Measurements from ENCODE around the gene PRR14. TPM values are rescaled to one million over a fixed set of nuclear protein-coding genes. Genes with fewer than 3 reads are reported as not detected.

The PRR14 gene
- total RNA-seq, 2 donors from 2014 or later = 37.5 to 66.7 TPM

DNA sequence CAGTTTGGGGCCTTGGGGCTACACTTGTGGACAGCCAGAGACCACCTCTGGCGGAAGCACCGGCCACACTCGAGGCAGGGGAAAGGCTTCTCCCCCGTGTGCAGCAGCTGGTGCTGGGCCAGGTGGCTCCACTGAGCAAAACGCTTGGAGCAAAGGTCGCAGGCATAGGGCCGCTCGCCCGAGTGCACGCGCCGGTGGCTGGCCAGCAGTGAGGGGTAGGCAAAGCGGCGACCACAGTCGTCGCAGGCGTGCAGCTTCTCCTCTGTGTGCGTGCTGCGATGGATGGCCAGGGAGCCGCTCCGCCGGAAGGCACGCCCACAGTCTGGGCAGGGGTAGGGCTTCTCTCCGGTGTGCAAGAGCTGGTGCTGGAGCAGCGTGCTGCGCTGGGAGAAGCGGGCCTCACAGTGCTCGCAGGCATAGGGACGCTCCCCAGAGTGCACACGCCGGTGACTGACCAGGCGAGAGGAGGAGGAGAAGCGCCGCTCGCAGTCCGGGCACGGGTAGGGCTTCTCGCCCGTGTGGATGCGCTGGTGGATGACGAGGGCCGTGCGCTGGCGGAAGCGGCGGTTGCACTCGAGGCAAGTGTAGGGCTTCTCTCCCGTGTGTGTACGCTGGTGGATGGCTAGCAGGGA is 46.3 kb upstream of the PRR14 start:
- Histone ChIP-seq H3K4me3 (no peak overlapping the region), H3K27me3 (replicated peaks; ENCODE audit: insufficient read depth) (no peaks in the 10 kb centered on the region), H3K36me3 (peaks cover 10% of the 10 kb centered on the region in 2 donors), H3K27ac (no peak overlapping the region), H3K4me1 (replicated peaks) (peaks cover 6% of the 10 kb centered on the region), H3K9me3 (no peaks in the 10 kb centered on the region)
- TF ChIP-seq POLR2A (IDR thresholded peaks at IDR 0.05) = no peak
- TF ChIP-seq, protein P1, sequence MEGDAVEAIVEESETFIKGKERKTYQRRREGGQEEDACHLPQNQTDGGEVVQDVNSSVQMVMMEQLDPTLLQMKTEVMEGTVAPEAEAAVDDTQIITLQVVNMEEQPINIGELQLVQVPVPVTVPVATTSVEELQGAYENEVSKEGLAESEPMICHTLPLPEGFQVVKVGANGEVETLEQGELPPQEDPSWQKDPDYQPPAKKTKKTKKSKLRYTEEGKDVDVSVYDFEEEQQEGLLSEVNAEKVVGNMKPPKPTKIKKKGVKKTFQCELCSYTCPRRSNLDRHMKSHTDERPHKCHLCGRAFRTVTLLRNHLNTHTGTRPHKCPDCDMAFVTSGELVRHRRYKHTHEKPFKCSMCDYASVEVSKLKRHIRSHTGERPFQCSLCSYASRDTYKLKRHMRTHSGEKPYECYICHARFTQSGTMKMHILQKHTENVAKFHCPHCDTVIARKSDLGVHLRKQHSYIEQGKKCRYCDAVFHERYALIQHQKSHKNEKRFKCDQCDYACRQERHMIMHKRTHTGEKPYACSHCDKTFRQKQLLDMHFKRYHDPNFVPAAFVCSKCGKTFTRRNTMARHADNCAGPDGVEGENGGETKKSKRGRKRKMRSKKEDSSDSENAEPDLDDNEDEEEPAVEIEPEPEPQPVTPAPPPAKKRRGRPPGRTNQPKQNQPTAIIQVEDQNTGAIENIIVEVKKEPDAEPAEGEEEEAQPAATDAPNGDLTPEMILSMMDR (IDR thresholded peaks at IDR 0.05) = no peak
- TF ChIP-seq POLR2AphosphoS5 (IDR thresholded peaks at IDR 0.05) = no peak
- DNase-seq (ENCODE audit: low spot score) = no peak
- 93% methylated on average over 48 of the region's 49 CpGs for WGBS
- intact Hi-C loops (cut with DNase I) = no loop called here

DNA sequence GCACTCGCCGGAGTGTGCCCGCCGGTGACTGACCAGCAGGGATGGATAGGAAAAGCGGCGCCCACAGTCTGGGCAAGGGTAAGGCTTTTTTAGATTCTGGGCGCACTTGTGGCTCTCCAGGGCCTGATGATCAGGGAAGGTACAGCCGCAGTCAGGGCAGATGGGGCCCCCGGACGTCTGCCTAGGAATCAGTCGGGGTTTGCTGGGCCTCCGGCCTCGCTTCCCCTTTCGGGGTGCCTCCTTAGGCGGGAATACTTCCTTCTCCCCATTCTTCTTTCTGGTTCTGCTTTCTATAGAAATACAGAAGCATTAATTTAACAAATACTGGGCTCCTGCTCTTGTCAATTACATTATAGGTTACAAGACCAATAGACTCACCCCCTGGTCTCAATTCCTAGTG is 45.6 kb upstream of the PRR14 start:
- no peak for TF ChIP-seq POLR2AphosphoS5 (IDR thresholded peaks at IDR 0.05)
- TF ChIP-seq, protein P1 (IDR thresholded peaks at IDR 0.05) = no peak
- TF ChIP-seq POLR2A (IDR thresholded peaks at IDR 0.05) = no peak
- Histone ChIP-seq H3K4me3 (no peak overlapping the region), H3K27me3 (replicated peaks; ENCODE audit: insufficient read depth) (no peaks in the 10 kb centered on the region), H3K4me1 (replicated peaks) (peaks cover 1% of the 10 kb centered on the region), H3K27ac (no peak overlapping the region), H3K36me3 (peaks cover 10% of the 10 kb centered on the region in 2 donors), H3K9me3 (no peaks in the 10 kb centered on the region)
- intact Hi-C loops (cut with DNase I) = no loop called here
- 85% methylated on average over 15 of the region's 15 CpGs for WGBS
- DNase-seq (ENCODE audit: low spot score) = no peak

DNA sequence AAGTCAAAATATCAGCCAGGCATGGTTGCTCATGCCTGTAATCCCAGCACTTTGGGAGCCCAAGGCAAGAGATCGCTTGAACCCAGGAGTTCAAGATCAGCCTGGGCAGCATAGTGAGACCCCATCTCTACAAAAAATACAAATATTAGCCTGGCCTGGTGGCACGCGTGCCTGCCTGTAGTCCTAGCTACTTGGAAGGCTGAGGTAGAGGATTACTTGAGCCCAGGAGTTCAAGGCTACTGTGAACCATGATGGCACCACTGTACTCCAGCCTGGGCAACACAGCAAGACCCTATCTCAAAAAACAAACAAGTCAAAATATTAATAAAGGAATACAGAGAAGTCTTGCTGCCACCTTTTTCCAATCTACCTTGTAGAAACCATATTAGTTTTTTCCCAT is 44.8 kb upstream of the PRR14 start:
- WGBS = 98% methylated on average over 3 of the region's 3 CpGs
- Histone ChIP-seq H3K27me3 (replicated peaks; ENCODE audit: insufficient read depth) (no peaks in the 10 kb centered on the region), H3K4me3 (no peak overlapping the region), H3K27ac (no peak overlapping the region), H3K36me3 (peaks cover 10% of the 10 kb centered on the region in 2 donors), H3K9me3 (no peaks in the 10 kb centered on the region), H3K4me1 (replicated peaks) (no peaks in the 10 kb centered on the region)
- DNase-seq (ENCODE audit: low spot score) = no peak
- no peak for TF ChIP-seq POLR2AphosphoS5 (IDR thresholded peaks at IDR 0.05)
- TF ChIP-seq POLR2A (IDR thresholded peaks at IDR 0.05) = no peak
- TF ChIP-seq, protein P1 (IDR thresholded peaks at IDR 0.05) = no peak
- intact Hi-C loops (cut with DNase I) = no loop called here

DNA sequence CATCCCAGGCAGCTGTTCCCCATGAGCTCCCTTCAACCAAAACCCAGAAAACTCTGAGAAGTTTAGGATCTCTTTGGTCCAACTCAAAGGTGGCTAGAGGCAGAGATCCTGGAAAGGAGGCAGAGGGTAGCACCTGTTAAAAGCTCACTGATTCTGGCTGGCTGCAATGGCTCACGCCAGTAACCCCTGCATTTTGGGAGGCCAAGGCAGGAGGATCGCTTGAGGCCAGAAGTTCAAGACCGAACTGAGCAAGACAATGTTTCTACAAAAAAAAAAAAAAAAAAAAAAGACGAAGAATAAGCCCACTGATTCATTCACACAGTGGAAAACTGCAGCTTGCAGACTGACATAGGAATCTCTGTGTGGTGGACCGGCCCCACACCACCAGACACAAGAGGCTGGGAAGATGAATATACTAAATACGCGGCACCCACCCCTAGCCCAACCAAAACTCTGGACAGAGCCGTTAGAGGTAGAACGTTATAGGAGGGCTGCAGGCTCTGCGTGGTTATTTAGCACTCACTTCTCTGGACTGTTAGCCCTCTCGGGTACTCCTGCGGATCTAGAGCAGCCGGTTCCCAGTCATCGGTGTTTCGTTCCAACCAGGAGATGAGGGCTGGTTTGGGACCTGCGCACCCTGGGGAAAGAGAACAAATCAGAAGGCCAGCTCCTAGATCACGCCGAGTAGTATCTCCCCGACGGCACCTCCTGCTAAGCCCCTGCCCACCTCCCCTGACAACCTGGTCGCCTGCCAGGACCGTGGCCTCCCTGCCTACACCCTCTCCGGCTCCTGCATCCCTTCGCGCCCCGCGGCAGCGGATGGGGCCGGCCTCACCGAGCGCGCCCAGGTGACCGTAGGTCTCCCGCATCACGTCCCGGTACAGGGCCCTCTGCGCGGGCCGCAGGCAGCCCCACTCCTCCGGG is 41.5 kb upstream of the PRR14 start:
- Histone ChIP-seq H3K27me3 (replicated peaks; ENCODE audit: insufficient read depth) (no peaks in the 10 kb centered on the region), H3K4me3 (peak overlapping the region; percentile 67 to 84), H3K27ac (peak overlapping the region; percentile 89 to 93), H3K9me3 (no peaks in the 10 kb centered on the region), H3K36me3 (peaks cover 4 to 7% of the 10 kb centered on the region in 2 donors), H3K4me1 (replicated peaks) (no peaks in the 10 kb centered on the region)
- TF ChIP-seq POLR2A (IDR thresholded peaks at IDR 0.05) (no peak), POLR2AphosphoS5 (IDR thresholded peaks at IDR 0.05) (no peak)
- TF ChIP-seq, protein P1 (IDR thresholded peaks at IDR 0.05) = no peak
- peak; percentile 35 for DNase-seq (ENCODE audit: low spot score)
- intact Hi-C loops (cut with DNase I) = no loop called here
- WGBS = 10% methylated on average over 39 of the region's 40 CpGs

Measured in prostate gland (tissue), 2 donors.